Measurements from ENCODE around the gene GRIP1. TPM values are rescaled to one million over a fixed set of nuclear protein-coding genes. Genes with fewer than 3 reads are reported as not detected.

GRIP1 gene
- total and polyA plus RNA-seq, 10 of the 15 experiments (the other 5 are each of a cell fraction or from before 2014, with no cell fraction given), result 0.05 to 0.85 (median 0.50) TPM; not detected in 7

GRCh38 chr12:66640691-66641460, 38.0 kb downstream of the GRIP1 start:
- ChIA-PET RAD21 (ENCODE audit: unreplicated experiment) (no interaction called here), CTCF (interaction anchor here (1.4 kb wide), 1 partner anchor 13 kb away, joined by 4 read pairs; no protein-coding TSS in a partner anchor), SMC1A (ENCODE audit: uncharacterized antibody, unreplicated experiment) (no interaction called here), POLR2A (no interaction called here)
- no peak overlapping the region for H3K27ac ChIP-seq (ENCODE audit: control insufficient read depth, insufficient read depth)
- no peak overlapping the region for H3K9ac ChIP-seq (ENCODE audit: control insufficient read depth, insufficient read depth, low read length)
- TF ChIP-seq TCF12 (IDR thresholded peaks at IDR 0.05; ENCODE audit: low read depth, low read length), result no peak
- TF ChIP-seq FOXK2 (IDR thresholded peaks at IDR 0.05), result no peak
- TF ChIP-seq, protein P1, sequence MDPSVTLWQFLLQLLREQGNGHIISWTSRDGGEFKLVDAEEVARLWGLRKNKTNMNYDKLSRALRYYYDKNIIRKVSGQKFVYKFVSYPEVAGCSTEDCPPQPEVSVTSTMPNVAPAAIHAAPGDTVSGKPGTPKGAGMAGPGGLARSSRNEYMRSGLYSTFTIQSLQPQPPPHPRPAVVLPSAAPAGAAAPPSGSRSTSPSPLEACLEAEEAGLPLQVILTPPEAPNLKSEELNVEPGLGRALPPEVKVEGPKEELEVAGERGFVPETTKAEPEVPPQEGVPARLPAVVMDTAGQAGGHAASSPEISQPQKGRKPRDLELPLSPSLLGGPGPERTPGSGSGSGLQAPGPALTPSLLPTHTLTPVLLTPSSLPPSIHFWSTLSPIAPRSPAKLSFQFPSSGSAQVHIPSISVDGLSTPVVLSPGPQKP (IDR thresholded peaks at IDR 0.05; ENCODE audit: low read depth, low read length), result no peak
- TF ChIP-seq, protein P2, sequence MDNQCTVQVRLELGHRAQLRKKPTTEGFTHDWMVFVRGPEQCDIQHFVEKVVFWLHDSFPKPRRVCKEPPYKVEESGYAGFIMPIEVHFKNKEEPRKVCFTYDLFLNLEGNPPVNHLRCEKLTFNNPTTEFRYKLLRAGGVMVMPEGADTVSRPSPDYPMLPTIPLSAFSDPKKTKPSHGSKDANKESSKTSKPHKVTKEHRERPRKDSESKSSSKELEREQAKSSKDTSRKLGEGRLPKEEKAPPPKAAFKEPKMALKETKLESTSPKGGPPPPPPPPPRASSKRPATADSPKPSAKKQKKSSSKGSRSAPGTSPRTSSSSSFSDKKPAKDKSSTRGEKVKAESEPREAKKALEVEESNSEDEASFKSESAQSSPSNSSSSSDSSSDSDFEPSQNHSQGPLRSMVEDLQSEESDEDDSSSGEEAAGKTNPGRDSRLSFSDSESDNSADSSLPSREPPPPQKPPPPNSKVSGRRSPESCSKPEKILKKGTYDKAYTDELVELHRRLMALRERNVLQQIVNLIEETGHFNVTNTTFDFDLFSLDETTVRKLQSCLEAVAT (IDR thresholded peaks at IDR 0.05), result no peak
- TF ChIP-seq BHLHE40 (IDR thresholded peaks at IDR 0.05; ENCODE audit: borderline replicate concordance in 1 of 2, low read depth in 2 of 2, low read length in 1 of 2), result no peak
- no peak for TF ChIP-seq E2F4 (IDR thresholded peaks at IDR 0.05; ENCODE audit: low read depth, low read length)
- no peaks in the 10 kb centered on the region for H3K79me2 ChIP-seq (ENCODE audit: control insufficient read depth, insufficient read depth, low read length)
- H3K4me2 ChIP-seq (ENCODE audit: control insufficient read depth, insufficient read depth), result no peak overlapping the region
- ATAC-seq (no peak), DNase-seq (ENCODE audit: low read depth, low spot score) (no peak), FAIRE-seq (no peak)
- intact Hi-C loops (cut with micrococcal nuclease; ENCODE audit: unreplicated experiment), result no loop called here
- no peaks in the 10 kb centered on the region for H3K27me3 ChIP-seq (replicated peaks in 1 of 2; ENCODE audit: control insufficient read depth in 2 of 2, insufficient read depth in 2 of 2, low read length in 1 of 2)
- H3K4me3 ChIP-seq, result no peak overlapping the region
- no peak overlapping the region for H2AFZ ChIP-seq (ENCODE audit: control insufficient read depth, low read depth, low read length)
- BruUV-seq (replicated peaks), result no TSS peak
- H3K36me3 ChIP-seq (ENCODE audit: control insufficient read depth in 2 of 2, insufficient read depth in 2 of 2, low read length in 1 of 2), result no peaks in the 10 kb centered on the region
- H3K9me3 ChIP-seq (replicated peaks; ENCODE audit: control insufficient read depth, insufficient read depth, low read length), result no peaks in the 10 kb centered on the region
- no peaks in the 10 kb centered on the region for H4K20me1 ChIP-seq (ENCODE audit: control insufficient read depth, insufficient read depth)
- in situ Hi-C loops (cut with MboI), result no loop called here
- 45% methylated on average over 2 of the region's 2 CpGs for WGBS (ENCODE audit: insufficient coverage, insufficient replicate concordance, low lambda C conversion rate, missing lambda C conversion rate)
- H3K4me1 ChIP-seq (ENCODE audit: control insufficient read depth, insufficient read depth, low read length), result no peaks in the 10 kb centered on the region

Data from GM12878 (cell line).